Measurements from ENCODE around the gene MAP3K7. TPM values are rescaled to one million over a fixed set of nuclear protein-coding genes. Genes with fewer than 3 reads are reported as not detected.

Gene MAP3K7
- 10 to 100 TPM; 18.4 to 26.6 (median 22.6) TPM for total RNA-seq

- Histone ChIP-seq H3K9me3 (no peaks in the 10 kb centered on the region), H3K27me3 (no peaks in the 10 kb centered on the region), H3K27ac (peak within 1 kb of the TSS; percentile 70 to 95 (median 92)), H3K36me3 (no peaks in the 10 kb centered on the region), H3K4me1 (peaks cover 0 to 44% (median 5%) of the 10 kb centered on the region in 3 donors), H3K4me3 (peak within 1 kb of the TSS; percentile 73 to 86)
- 0 to 1% methylated on average over 21 to 23 of the region's 58 CpGs for WGBS, 2 donors (ENCODE audit: low coverage in 1 of 2)
- TF ChIP-seq CTCF (IDR thresholded peaks at IDR 0.05) (no peak), POLR2AphosphoS5 (IDR thresholded peaks at IDR 0.05) (peak; percentile 63), EP300 (IDR thresholded peaks at IDR 0.05) (no peak), POLR2A (IDR thresholded peaks at IDR 0.05) (peak; percentile 53 to 64)
- peak; percentile 96 for ATAC-seq
Observed at GRCh38 chr6:90586836-90587638, at the start of gene MAP3K7. MAP3K7 (minus strand) TSS chr6:90587072; CDS start chr6:90586883, 189 bp downstream.

GRCh38 chr6:90631046-90631445 lies 44.2 kb upstream of the MAP3K7 start:
- Histone ChIP-seq H3K4me1 (no peaks in the 10 kb centered on the region), H3K36me3 (no peaks in the 10 kb centered on the region), H3K27me3 (no peaks in the 10 kb centered on the region), H3K9me3 (no peaks in the 10 kb centered on the region), H3K27ac (no peak overlapping the region), H3K4me3 (no peak overlapping the region)
- no peak for TF ChIP-seq EP300 (IDR thresholded peaks at IDR 0.05)
- TF ChIP-seq CTCF (IDR thresholded peaks at IDR 0.05) = no peak
- TF ChIP-seq POLR2A (IDR thresholded peaks at IDR 0.05) = no peak
- no peak for TF ChIP-seq POLR2AphosphoS5 (IDR thresholded peaks at IDR 0.05)
- 0 to 3% methylated on average over 1 of the region's 1 CpG for WGBS, 2 donors (ENCODE audit: low coverage in 1 of 2)
- no peak for ATAC-seq

DNA sequence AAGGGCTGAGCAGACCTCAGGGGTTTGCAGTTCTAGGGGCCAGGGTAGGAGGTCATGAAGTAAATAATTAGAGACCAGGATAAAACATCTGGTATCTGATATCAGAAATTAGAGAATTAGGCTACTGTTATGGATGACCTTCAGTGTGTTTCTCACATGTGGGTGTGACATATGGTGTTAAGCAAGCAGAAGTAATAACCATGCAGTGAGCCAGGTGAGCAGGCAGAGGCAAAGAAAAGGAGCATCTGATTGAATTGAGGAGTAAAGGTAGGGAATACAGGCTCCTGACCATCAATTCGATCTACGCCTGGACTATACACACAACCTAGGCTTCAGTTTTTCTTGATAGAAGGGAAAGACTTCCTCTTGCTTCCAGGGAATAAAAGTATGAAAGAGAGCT lies 34.7 kb upstream of the MAP3K7 start:
- TF ChIP-seq POLR2AphosphoS5 (IDR thresholded peaks at IDR 0.05) (no peak), CTCF (IDR thresholded peaks at IDR 0.05) (no peak), POLR2A (IDR thresholded peaks at IDR 0.05) (no peak), EP300 (IDR thresholded peaks at IDR 0.05) (no peak)
- no peaks in the 10 kb centered on the region for H3K36me3 ChIP-seq
- H3K27ac ChIP-seq = no peak overlapping the region
- no peaks in the 10 kb centered on the region for H3K9me3 ChIP-seq
- WGBS, 2 donors (ENCODE audit: low coverage in 1 of 2) = 59 to 100% methylated on average over 2 of the region's 2 CpGs
- no peak for ATAC-seq
- no peaks in the 10 kb centered on the region for H3K4me1 ChIP-seq
- peaks cover 37% of the 10 kb centered on the region for H3K27me3 ChIP-seq
- no peak overlapping the region for H3K4me3 ChIP-seq

GRCh38 chr6:90619221-90619620 lies 32.3 kb upstream of the MAP3K7 start:
- Histone ChIP-seq H3K27me3 (peaks cover 59% of the 10 kb centered on the region), H3K27ac (no peak overlapping the region), H3K4me3 (no peak overlapping the region), H3K4me1 (no peaks in the 10 kb centered on the region), H3K36me3 (no peaks in the 10 kb centered on the region), H3K9me3 (no peaks in the 10 kb centered on the region)
- 28 to 42% methylated on average over 2 of the region's 2 CpGs for WGBS, 2 donors (ENCODE audit: low coverage in 1 of 2)
- no peak for ATAC-seq
- TF ChIP-seq EP300 (IDR thresholded peaks at IDR 0.05) (no peak), POLR2AphosphoS5 (IDR thresholded peaks at IDR 0.05) (no peak), CTCF (IDR thresholded peaks at IDR 0.05) (no peak), POLR2A (IDR thresholded peaks at IDR 0.05) (no peak)

- Histone ChIP-seq H3K36me3 (no peaks in the 10 kb centered on the region), H3K27me3 (peaks cover 62% of the 10 kb centered on the region)
- WGBS, 2 donors (ENCODE audit: low coverage in 1 of 2) = 62 to 71% methylated on average over 6 of the region's 6 CpGs
Observed at GRCh38 chr6:90612313-90612680, 25.4 kb upstream of the MAP3K7 start.

More at GRCh38 chr6:90612313-90612680, 25.4 kb upstream of the MAP3K7 start:
- H3K4me1 ChIP-seq = peaks cover 0 to 18% (median 5%) of the 10 kb centered on the region in 3 donors
- H3K9me3 ChIP-seq = no peaks in the 10 kb centered on the region
- H3K4me3 ChIP-seq = no peak overlapping the region
- ATAC-seq = no peak
- H3K27ac ChIP-seq = no peak overlapping the region
- TF ChIP-seq POLR2AphosphoS5 (IDR thresholded peaks at IDR 0.05) (no peak), CTCF (IDR thresholded peaks at IDR 0.05) (no peak), EP300 (IDR thresholded peaks at IDR 0.05) (no peak), POLR2A (IDR thresholded peaks at IDR 0.05) (no peak)

Measured in gastroesophageal sphincter (tissue), 4 donors.